ENCODE data around the gene DGKI.

Gene DGKI

GRCh38 chr7:137636376-137636775, 210.4 kb downstream of the DGKI start:
- no peak for DNase-seq

GRCh38 chr7:137635874-137636273, 210.9 kb downstream of the DGKI start:
- DNase-seq: no peak

- DNase-seq: no peak
Measured at GRCh38 chr7:137635132-137635531, 211.6 kb downstream of the DGKI start.

- DNase-seq: no peak
Measured at GRCh38 chr7:137634356-137634755, 212.4 kb downstream of the DGKI start.

- DNase-seq: no peak
Measured at GRCh38 chr7:137633133-137633532, 213.6 kb downstream of the DGKI start.

GRCh38 chr7:137628216-137628615, 218.6 kb downstream of the DGKI start:
- no peak for DNase-seq

- peak; percentile 26 for DNase-seq
Measured at GRCh38 chr7:137626469-137627067, 220.2 kb downstream of the DGKI start.

- no peak for DNase-seq
Measured at GRCh38 chr7:137625197-137625596, 221.6 kb downstream of the DGKI start.

GRCh38 chr7:137619181-137619580, 227.6 kb downstream of the DGKI start:
- DNase-seq: no peak

- DNase-seq: no peak
Measured at GRCh38 chr7:137618748-137619147, 228.0 kb downstream of the DGKI start.

GRCh38 chr7:137613006-137613525, 233.7 kb downstream of the DGKI start:
- no peak for DNase-seq

GRCh38 chr7:137611606-137612005, 235.2 kb downstream of the DGKI start:
- no peak for DNase-seq

GRCh38 chr7:137609500-137609899, 237.3 kb downstream of the DGKI start:
- DNase-seq: no peak

- no peak for DNase-seq
Measured at GRCh38 chr7:137606061-137606674, 240.6 kb downstream of the DGKI start.

- DNase-seq: no peak
Measured at GRCh38 chr7:137603043-137603442, 243.7 kb downstream of the DGKI start.

GRCh38 chr7:137601642-137602041, 245.1 kb downstream of the DGKI start:
- no peak for DNase-seq

- DNase-seq: no peak
Measured at GRCh38 chr7:137597856-137598255, 248.9 kb downstream of the DGKI start.

- DNase-seq: no peak
Measured at GRCh38 chr7:137593115-137593711, 253.6 kb downstream of the DGKI start.

- no peak for DNase-seq
Measured at GRCh38 chr7:137592232-137592896, 254.4 kb downstream of the DGKI start.

GRCh38 chr7:137591421-137591837, 255.3 kb downstream of the DGKI start:
- DNase-seq: no peak

- DNase-seq: no peak
Measured at GRCh38 chr7:137590756-137591305, 255.9 kb downstream of the DGKI start.

GRCh38 chr7:137590071-137590755, 256.6 kb downstream of the DGKI start:
- no peak for DNase-seq

GRCh38 chr7:137587326-137587725, 259.4 kb downstream of the DGKI start:
- no peak for DNase-seq
